ENCODE measurements around the gene MMP24OS. TPM values are rescaled to one million over a fixed set of nuclear protein-coding genes. Genes with fewer than 3 reads are reported as not detected.

Gene MMP24OS
- 65.9 to 100 TPM (median 88.9 TPM) in 5 replicates for total RNA-seq (2022; extraction: Qiagen RNA extraction)

GRCh38 chr20:35277531-35278395 lies at the start of gene MMP24OS:
Gene MMP24OS (minus strand): TSS chr20:35278122. CDS start chr20:35277929, 193 bp downstream.

DNA sequence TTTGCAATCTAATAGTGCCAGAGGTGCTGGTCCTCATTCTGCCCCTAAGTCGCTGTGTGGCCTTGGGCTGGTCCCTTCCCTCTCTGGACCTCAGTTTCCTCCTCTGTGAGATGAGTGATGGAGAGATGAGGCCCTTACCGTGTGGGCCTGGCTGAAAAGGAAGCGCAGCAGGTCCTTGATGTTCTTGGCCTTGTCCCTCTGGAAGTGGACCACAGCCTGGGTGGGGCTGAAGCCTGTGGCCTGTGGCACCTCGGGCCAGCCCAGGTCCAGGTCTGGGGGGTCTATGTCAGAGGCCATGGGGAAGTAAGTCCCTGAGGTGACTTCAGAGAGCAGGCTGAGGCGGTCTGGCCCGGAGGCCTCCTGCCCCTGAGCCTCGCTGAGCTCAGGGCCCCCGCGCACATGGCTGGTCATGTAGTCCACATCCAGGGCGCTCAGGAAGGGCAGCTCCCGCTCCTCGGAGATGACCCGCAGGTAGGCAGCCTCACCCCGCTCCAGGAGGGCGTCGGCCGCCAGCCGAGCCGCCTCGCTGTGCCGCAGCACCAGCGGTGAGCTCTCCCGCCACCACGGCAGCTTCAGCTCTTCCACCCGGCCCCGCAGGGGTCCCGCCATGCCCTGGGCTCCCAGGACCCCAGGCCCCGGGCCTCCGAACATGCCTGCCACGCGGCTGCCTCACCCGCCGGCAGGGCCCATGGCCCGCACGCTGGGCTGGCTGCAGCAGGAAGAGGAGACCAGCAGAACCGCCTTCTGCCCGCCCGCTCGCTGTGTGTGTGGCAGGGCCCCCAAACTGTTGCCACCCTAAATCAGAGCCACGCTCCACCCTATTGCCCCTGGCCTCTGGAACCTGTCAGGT lies 14.0 kb upstream of the MMP24OS start, which contains the start of gene FAM83C:
FAM83C (minus strand) TSS at position 772 of the 850 bp plus-strand sequence; CDS start at position 651, 121 bp downstream.

DNA sequence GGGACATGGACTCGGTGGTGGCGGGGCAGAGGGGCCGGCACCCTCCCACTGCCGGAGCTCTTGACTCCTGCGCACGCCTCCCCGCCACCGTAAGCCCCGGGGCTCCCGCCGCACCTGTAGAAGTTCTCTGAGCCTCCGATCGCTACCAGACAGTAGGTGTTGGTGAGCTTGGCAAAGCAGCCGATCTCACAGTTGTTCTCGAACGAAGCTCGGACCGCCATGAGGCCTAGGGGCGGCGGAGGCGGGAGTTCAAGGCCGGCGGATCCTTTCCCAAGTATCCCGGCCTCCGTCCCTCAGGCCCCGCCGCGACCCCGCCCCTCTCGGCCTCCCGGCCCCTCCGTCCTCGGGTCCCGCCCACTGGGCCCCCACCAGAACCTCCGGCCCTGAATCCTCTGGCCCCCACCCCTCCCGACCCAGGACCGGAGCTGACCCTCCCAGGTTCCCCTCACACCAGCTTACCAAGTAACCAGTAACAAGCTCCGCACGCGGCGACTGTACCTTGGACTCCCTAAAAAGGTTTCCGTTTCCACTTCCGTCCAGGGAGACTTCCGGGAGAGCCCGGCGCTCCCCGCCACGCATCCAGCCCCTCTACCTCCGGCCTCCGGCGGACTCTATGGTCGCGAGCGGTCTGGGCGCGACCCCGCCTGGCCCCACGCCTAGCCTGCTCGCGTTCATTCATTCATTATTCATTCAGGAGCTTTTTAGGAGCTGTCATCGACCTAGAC lies 6.5 kb upstream of the MMP24OS start, which contains the start of gene EIF6:
EIF6 (minus strand) TSS at position 506 of the 725 bp plus-strand sequence; CDS start at position 221, 285 bp downstream.

Other genes starting within 250 kb of the MMP24OS start
- gene TRPC4AP, start 185.3 kb downstream of the MMP24OS start, total RNA-seq (2022; extraction: Qiagen RNA extraction), result 50.4 to 66.0 TPM (median 61.1 TPM) in 5 replicates
- gene EDEM2, start 130.8 kb downstream of the MMP24OS start, total RNA-seq (2022; extraction: Qiagen RNA extraction), result 50.1 to 59.6 TPM (median 58.6 TPM) in 5 replicates
- 121 to 148 TPM (median 145 TPM) in 5 replicates for gene PROCR, start 106.0 kb downstream of the MMP24OS start, total RNA-seq (2022; extraction: Qiagen RNA extraction)
- 23.4 to 37.2 TPM (median 35.6 TPM) in 5 replicates for gene MMP24, start 51.4 kb downstream of the MMP24OS start, total RNA-seq (2022; extraction: Qiagen RNA extraction)
- 392 to 434 TPM (median 413 TPM) in 5 replicates for gene EIF6, start 6.7 kb upstream of the MMP24OS start, total RNA-seq (2022; extraction: Qiagen RNA extraction)
- 0.07 to 0.13 TPM (median 0.11 TPM) in 5 replicates for gene FAM83C, start 14.3 kb upstream of the MMP24OS start, total RNA-seq (2022; extraction: Qiagen RNA extraction)
- 28.1 to 31.5 TPM (median 30.2 TPM) in 5 replicates for gene UQCC1, start 133.9 kb upstream of the MMP24OS start, total RNA-seq (2022; extraction: Qiagen RNA extraction)
- not detected in 5 replicates for gene GDF5, start 160.1 kb upstream of the MMP24OS start, total RNA-seq (2022; extraction: Qiagen RNA extraction)
- 14.4 to 32.7 TPM (median 27.2 TPM) in 5 replicates for gene CEP250, start 177.5 kb upstream of the MMP24OS start, total RNA-seq (2022; extraction: Qiagen RNA extraction)

Data from A549 treated with dexamethasone at 1 μM for 4 hours (cell line).